Liver (tissue), 2 donors: ENCODE data around the gene KRTAP5-11.
"Not testable (repeated sequence)": the region's sequence is repeated elsewhere in the genome, so short reads cannot be mapped to it uniquely, and the experiment has no call there.

Experiments used
- TF ChIP-seq, protein P1 (sequence below): fragments of 150-350 bp; IDR thresholded peaks from 2 replicates; pipeline ENCODE4 v1.5.1; 2017; ENCODE audit warnings: improper control_type of control experiment, low read depth, low read length; ENCODE audit not compliant: missing input control
- TF ChIP-seq, protein P2 (sequence below): IDR thresholded peaks from 2 replicates; pipeline ENCODE4 v1.6.1; 2016; ENCODE audit warnings: antibody characterized with exemption
- donor health status: healthy.

GRCh38 chr11:71615003-71615402 is 32.3 kb upstream of the KRTAP5-11 start:
- TF ChIP-seq, protein P1, sequence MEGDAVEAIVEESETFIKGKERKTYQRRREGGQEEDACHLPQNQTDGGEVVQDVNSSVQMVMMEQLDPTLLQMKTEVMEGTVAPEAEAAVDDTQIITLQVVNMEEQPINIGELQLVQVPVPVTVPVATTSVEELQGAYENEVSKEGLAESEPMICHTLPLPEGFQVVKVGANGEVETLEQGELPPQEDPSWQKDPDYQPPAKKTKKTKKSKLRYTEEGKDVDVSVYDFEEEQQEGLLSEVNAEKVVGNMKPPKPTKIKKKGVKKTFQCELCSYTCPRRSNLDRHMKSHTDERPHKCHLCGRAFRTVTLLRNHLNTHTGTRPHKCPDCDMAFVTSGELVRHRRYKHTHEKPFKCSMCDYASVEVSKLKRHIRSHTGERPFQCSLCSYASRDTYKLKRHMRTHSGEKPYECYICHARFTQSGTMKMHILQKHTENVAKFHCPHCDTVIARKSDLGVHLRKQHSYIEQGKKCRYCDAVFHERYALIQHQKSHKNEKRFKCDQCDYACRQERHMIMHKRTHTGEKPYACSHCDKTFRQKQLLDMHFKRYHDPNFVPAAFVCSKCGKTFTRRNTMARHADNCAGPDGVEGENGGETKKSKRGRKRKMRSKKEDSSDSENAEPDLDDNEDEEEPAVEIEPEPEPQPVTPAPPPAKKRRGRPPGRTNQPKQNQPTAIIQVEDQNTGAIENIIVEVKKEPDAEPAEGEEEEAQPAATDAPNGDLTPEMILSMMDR, result not testable (repeated sequence)
- TF ChIP-seq, protein P2, sequence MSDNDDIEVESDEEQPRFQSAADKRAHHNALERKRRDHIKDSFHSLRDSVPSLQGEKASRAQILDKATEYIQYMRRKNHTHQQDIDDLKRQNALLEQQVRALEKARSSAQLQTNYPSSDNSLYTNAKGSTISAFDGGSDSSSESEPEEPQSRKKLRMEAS, result not testable (repeated sequence)
